WTC11 (cell line): ENCODE data around the gene ERBB4. TPM values are rescaled to one million over a fixed set of nuclear protein-coding genes. Genes with fewer than 3 reads are reported as not detected.
"Not testable (repeated sequence)": the region's sequence is repeated elsewhere in the genome, so short reads cannot be mapped to it uniquely, and the experiment has no call there.

Experiments used
- ATAC-seq: fragments of 200-7000 bp; cut with Tn5 transposase; 2 replicates; pipeline ENCODE4 v1.10.0; 2021; ENCODE audit warnings: mild to moderate bottlenecking, moderate library complexity
- CTCF ChIA-PET: fragments of 300-600 bp; sonication (Branson Sonifier 250); formaldehyde crosslinking; loops from one replicate; lab custom pipeline; 2021; ENCODE audit warnings: antibody characterized with exemption; lab: Charles Lee
- POLR2A ChIA-PET: fragments of 350-600 bp; sonication (Branson Sonifier 250); formaldehyde crosslinking; loops from one replicate; lab custom pipeline; 2021; ENCODE audit warnings: antibody characterized with exemption; lab: Charles Lee
- DNase-seq: peaks from one replicate; pipeline ENCODE4 v3.0.0; 2021; ENCODE audit warnings: low spot score
- H3K27ac Mint-ChIP-seq: 2 replicates; pipeline ENCODE4 v1.8.0; 2021; ENCODE audit warnings: mixed read lengths
- H3K27me3 Mint-ChIP-seq: 2 replicates; pipeline ENCODE4 v1.8.0; 2021; ENCODE audit warnings: low read depth, mild to moderate bottlenecking, moderate library complexity, mixed read lengths
- H3K36me3 Mint-ChIP-seq: 2 replicates; pipeline ENCODE4 v1.8.0; 2021; ENCODE audit warnings: mixed read lengths
- H3K4me1 Mint-ChIP-seq: 2 replicates; pipeline ENCODE4 v1.8.0; 2022; ENCODE audit warnings: mixed read lengths
- H3K4me3 Mint-ChIP-seq: 2 replicates; pipeline ENCODE4 v1.8.0; 2021; ENCODE audit warnings: mild to moderate bottlenecking, moderate library complexity, mixed read lengths
- H3K9me3 Mint-ChIP-seq: 2 replicates; pipeline ENCODE4 v1.8.0; 2021; ENCODE audit warnings: mixed read lengths
- ATF1 ChIP-seq: sonication (generic); formaldehyde crosslinking; IDR thresholded peaks from 2 replicates; pipeline ENCODE4 v1.8.1; 2023; ENCODE audit warnings: mild to moderate bottlenecking, moderate library complexity, missing genetic modification reagents
- E2F1 ChIP-seq: sonication (generic); formaldehyde crosslinking; IDR thresholded peaks from 2 replicates; pipeline ENCODE4 v1.8.0; 2022; ENCODE audit warnings: mild to moderate bottlenecking, missing genetic modification reagents
- ELF4 ChIP-seq: sonication (generic); formaldehyde crosslinking; IDR thresholded peaks from 2 replicates; pipeline ENCODE4 v1.8.1; 2022; ENCODE audit warnings: low read depth, mild to moderate bottlenecking, moderate library complexity, missing genetic modification reagents
- FOXJ3 ChIP-seq: sonication (generic); formaldehyde crosslinking; IDR thresholded peaks from 2 replicates; pipeline ENCODE4 v1.9.0; 2021; ENCODE audit warnings: missing genetic modification reagents, mild to moderate bottlenecking, borderline replicate concordance
- FOXP1 ChIP-seq: sonication (generic); formaldehyde crosslinking; IDR thresholded peaks from 2 replicates; pipeline ENCODE4 v1.8.0; 2022; ENCODE audit warnings: missing genetic modification reagents, mild to moderate bottlenecking, moderate library complexity, borderline replicate concordance
- GABPB1 ChIP-seq: sonication (generic); formaldehyde crosslinking; IDR thresholded peaks from 2 replicates; pipeline ENCODE4 v1.8.1; 2023; ENCODE audit warnings: mild to moderate bottlenecking, missing genetic modification reagents
- GRHL2 ChIP-seq: fragments of 250-450 bp; sonication (Bioruptor Pico); IDR thresholded peaks from 2 replicates; pipeline ENCODE4 v1.8.0; 2022; ENCODE audit warnings: mild to moderate bottlenecking, moderate library complexity; ENCODE audit not compliant: insufficient replicate concordance, severe bottlenecking
- IRF2 ChIP-seq: sonication (generic); formaldehyde crosslinking; IDR thresholded peaks from 2 replicates; pipeline ENCODE4 v1.8.0; 2022; ENCODE audit warnings: low read depth, missing genetic modification reagents, borderline replicate concordance
- KAT7 ChIP-seq: sonication (generic); formaldehyde crosslinking; IDR thresholded peaks from 2 replicates; pipeline ENCODE4 v1.8.1; 2023; ENCODE audit warnings: missing genetic modification reagents, mild to moderate bottlenecking, borderline replicate concordance
- MLX ChIP-seq: sonication (generic); formaldehyde crosslinking; IDR thresholded peaks from 2 replicates; pipeline ENCODE4 v1.8.1; 2023; ENCODE audit warnings: mild to moderate bottlenecking, missing genetic modification reagents, moderate library complexity
- NR1H2 ChIP-seq: sonication (generic); formaldehyde crosslinking; IDR thresholded peaks from 2 replicates; pipeline ENCODE4 v1.9.0; 2021; ENCODE audit warnings: mild to moderate bottlenecking, moderate library complexity, missing genetic modification reagents
- PRRX2 ChIP-seq: fragments of 250-450 bp; sonication (Bioruptor Pico); IDR thresholded peaks from 2 replicates; pipeline ENCODE4 v1.8.0; 2021; ENCODE audit warnings: mild to moderate bottlenecking
- RORB ChIP-seq: fragments of 250-450 bp; sonication (Bioruptor Pico); IDR thresholded peaks from 2 replicates; pipeline ENCODE4 v1.9.0; 2021; ENCODE audit warnings: mild to moderate bottlenecking
- TCF7 ChIP-seq: sonication (generic); formaldehyde crosslinking; IDR thresholded peaks from 2 replicates; pipeline ENCODE4 v1.8.0; 2022; ENCODE audit warnings: mild to moderate bottlenecking, low read depth, missing genetic modification reagents, moderate library complexity
- TEAD4 ChIP-seq: sonication (generic); formaldehyde crosslinking; IDR thresholded peaks from 2 replicates; pipeline ENCODE4 v1.8.0; 2022; ENCODE audit warnings: mild to moderate bottlenecking, missing genetic modification reagents
- ZNF219 ChIP-seq: sonication (generic); formaldehyde crosslinking; IDR thresholded peaks from 2 replicates; pipeline ENCODE4 v1.8.0; 2023; ENCODE audit warnings: missing genetic modification reagents, mild to moderate bottlenecking, borderline replicate concordance
- ZNF232 ChIP-seq: sonication (generic); formaldehyde crosslinking; IDR thresholded peaks from 2 replicates; pipeline ENCODE4 v1.8.0; 2022; ENCODE audit warnings: mild to moderate bottlenecking, missing genetic modification reagents
- ZNF416 ChIP-seq: fragments of 250-450 bp; sonication (Bioruptor Pico); IDR thresholded peaks from 2 replicates; pipeline ENCODE4 v1.9.0; 2021; ENCODE audit warnings: mild to moderate bottlenecking, inconsistent platforms
- total RNA-seq: library from RNA; stranded (reverse); gene quantifications from 3 replicates; pipeline ENCODE4 v1.2.3, GENCODE V29; 2021
- TF ChIP-seq, protein P1 (sequence below): fragments of 250-450 bp; sonication (Bioruptor Pico); IDR thresholded peaks from 2 replicates; pipeline ENCODE4 v1.9.0; 2021; ENCODE audit warnings: mild to moderate bottlenecking
- TF ChIP-seq, protein P2 (sequence below): sonication (generic); formaldehyde crosslinking; IDR thresholded peaks from 2 replicates; pipeline ENCODE4 v1.8.1; 2022; ENCODE audit warnings: mild to moderate bottlenecking, missing genetic modification reagents, moderate library complexity, borderline replicate concordance

The ERBB4 gene
- total RNA-seq, 1 experiment from 2014 or later = 1.6 TPM

DNA sequence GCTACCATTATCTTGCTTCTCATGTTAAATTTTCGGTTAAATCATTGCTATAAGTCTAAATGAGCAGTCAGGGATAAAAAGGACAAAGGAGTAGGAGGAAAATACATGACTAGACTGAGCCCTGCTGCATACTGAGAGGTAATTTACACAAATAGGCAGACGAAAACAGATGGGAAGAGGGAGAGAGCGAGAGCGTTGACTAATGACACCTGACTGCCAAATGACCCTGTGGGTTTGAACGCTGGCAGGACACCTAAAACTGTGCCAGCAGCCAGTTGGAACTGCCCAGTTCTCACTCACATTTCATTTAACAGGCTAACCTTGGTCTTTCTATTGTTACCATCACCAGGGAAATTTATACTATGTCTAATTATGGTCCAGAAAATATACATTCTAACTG lies 1004.0 kb downstream of the ERBB4 start:
- no peaks in the 10 kb centered on the region for H3K36me3 Mint-ChIP-seq
- POLR2A ChIA-PET = no interaction called here
- TF ChIP-seq, protein P1, sequence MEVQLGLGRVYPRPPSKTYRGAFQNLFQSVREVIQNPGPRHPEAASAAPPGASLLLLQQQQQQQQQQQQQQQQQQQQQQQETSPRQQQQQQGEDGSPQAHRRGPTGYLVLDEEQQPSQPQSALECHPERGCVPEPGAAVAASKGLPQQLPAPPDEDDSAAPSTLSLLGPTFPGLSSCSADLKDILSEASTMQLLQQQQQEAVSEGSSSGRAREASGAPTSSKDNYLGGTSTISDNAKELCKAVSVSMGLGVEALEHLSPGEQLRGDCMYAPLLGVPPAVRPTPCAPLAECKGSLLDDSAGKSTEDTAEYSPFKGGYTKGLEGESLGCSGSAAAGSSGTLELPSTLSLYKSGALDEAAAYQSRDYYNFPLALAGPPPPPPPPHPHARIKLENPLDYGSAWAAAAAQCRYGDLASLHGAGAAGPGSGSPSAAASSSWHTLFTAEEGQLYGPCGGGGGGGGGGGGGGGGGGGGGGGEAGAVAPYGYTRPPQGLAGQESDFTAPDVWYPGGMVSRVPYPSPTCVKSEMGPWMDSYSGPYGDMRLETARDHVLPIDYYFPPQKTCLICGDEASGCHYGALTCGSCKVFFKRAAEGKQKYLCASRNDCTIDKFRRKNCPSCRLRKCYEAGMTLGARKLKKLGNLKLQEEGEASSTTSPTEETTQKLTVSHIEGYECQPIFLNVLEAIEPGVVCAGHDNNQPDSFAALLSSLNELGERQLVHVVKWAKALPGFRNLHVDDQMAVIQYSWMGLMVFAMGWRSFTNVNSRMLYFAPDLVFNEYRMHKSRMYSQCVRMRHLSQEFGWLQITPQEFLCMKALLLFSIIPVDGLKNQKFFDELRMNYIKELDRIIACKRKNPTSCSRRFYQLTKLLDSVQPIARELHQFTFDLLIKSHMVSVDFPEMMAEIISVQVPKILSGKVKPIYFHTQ = no peak
- TF ChIP-seq ATF1 (CRISPR knock-in tag) = no peak
- TF ChIP-seq, all 79 proteins: peak for 0
- CTCF ChIA-PET = no interaction called here
- Mint-ChIP-seq H3K27me3 (no peaks in the 10 kb centered on the region), H3K4me1 (no peaks in the 10 kb centered on the region), H3K9me3 (no peaks in the 10 kb centered on the region), H3K4me3 (no peak overlapping the region), H3K27ac (no peak overlapping the region)
- DNase-seq = no peak
- no peak for ATAC-seq

- CTCF ChIA-PET, ATAC-seq, H3K4me1 Mint-ChIP-seq, H3K36me3 Mint-ChIP-seq, POLR2A ChIA-PET, DNase-seq, H3K27ac Mint-ChIP-seq, H3K4me3 Mint-ChIP-seq, H3K27me3 Mint-ChIP-seq: not testable (repeated sequence)
- H3K9me3 Mint-ChIP-seq = peaks cover 13% of the 10 kb centered on the region
Measured at GRCh38 chr2:211524248-211524647, 1014.4 kb downstream of the ERBB4 start.

GRCh38 chr2:211516537-211516936 lies 1022.1 kb downstream of the ERBB4 start:
- H3K36me3 Mint-ChIP-seq = no peaks in the 10 kb centered on the region
- DNase-seq = no peak
- ChIA-PET POLR2A (no interaction called here), CTCF (interaction anchor here (1.4 kb wide), 1 partner anchor 13 kb away, joined by 3 read pairs; no protein-coding TSS in a partner anchor)
- no peak overlapping the region for H3K27ac Mint-ChIP-seq
- H3K4me3 Mint-ChIP-seq = no peak overlapping the region
- no peaks in the 10 kb centered on the region for H3K27me3 Mint-ChIP-seq
- no peak for ATAC-seq
- TF ChIP-seq RORB (CRISPR knock-in tag) (no peak), TCF7 (no peak), ELF4 (CRISPR knock-in tag) (no peak), ZNF219 (CRISPR knock-in tag) (no peak)
- TF ChIP-seq, protein P2, sequence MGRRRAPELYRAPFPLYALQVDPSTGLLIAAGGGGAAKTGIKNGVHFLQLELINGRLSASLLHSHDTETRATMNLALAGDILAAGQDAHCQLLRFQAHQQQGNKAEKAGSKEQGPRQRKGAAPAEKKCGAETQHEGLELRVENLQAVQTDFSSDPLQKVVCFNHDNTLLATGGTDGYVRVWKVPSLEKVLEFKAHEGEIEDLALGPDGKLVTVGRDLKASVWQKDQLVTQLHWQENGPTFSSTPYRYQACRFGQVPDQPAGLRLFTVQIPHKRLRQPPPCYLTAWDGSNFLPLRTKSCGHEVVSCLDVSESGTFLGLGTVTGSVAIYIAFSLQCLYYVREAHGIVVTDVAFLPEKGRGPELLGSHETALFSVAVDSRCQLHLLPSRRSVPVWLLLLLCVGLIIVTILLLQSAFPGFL (CRISPR knock-in tag) = no peak
- no peaks in the 10 kb centered on the region for H3K9me3 Mint-ChIP-seq
- H3K4me1 Mint-ChIP-seq = peaks cover 15% of the 10 kb centered on the region

GRCh38 chr2:211514049-211514448 lies 1024.6 kb downstream of the ERBB4 start:
- POLR2A ChIA-PET = no interaction called here
- H3K36me3 Mint-ChIP-seq = no peaks in the 10 kb centered on the region
- no peaks in the 10 kb centered on the region for H3K27me3 Mint-ChIP-seq
- no peak overlapping the region for H3K4me3 Mint-ChIP-seq
- no peak for ATAC-seq
- H3K9me3 Mint-ChIP-seq = no peaks in the 10 kb centered on the region
- no peak overlapping the region for H3K27ac Mint-ChIP-seq
- peaks cover 15% of the 10 kb centered on the region for H3K4me1 Mint-ChIP-seq
- no peak for DNase-seq
- CTCF ChIA-PET = interaction anchor here (0.8 kb wide), 1 partner anchor 785 kb away, joined by 3 read pairs; no protein-coding TSS in a partner anchor
- TF ChIP-seq FOXJ3 (CRISPR knock-in tag) (no peak), FOXP1 (CRISPR knock-in tag) (no peak), GABPB1 (CRISPR knock-in tag) (no peak), KAT7 (CRISPR knock-in tag) (no peak), IRF2 (CRISPR knock-in tag) (no peak), MLX (CRISPR knock-in tag) (no peak), ZNF416 (CRISPR knock-in tag) (no peak), PRRX2 (CRISPR knock-in tag) (no peak), E2F1 (no peak), NR1H2 (CRISPR knock-in tag) (no peak), TEAD4 (no peak), ZNF232 (CRISPR knock-in tag) (no peak), GRHL2 (CRISPR knock-in tag) (no peak)
